AG09309 (cell line): ENCODE results near the gene GPC5.

Source experiments
- DNase-seq: peaks from one replicate; pipeline ENCODE4 v3.0.0-alpha.2; 2010; ENCODE audit warnings: low read depth
- H3K4me3 ChIP-seq: 2 replicates; pipeline ENCODE4 v1.5.1; 2011; ENCODE audit warnings: mild to moderate bottlenecking, low read depth, low read length, moderate library complexity; ENCODE audit not compliant: control insufficient read depth
- CTCF ChIP-seq: IDR thresholded peaks from 2 replicates; pipeline ENCODE4 v1.5.1; 2011; ENCODE audit warnings: mild to moderate bottlenecking, low read depth, low read length, inconsistent platforms; ENCODE audit not compliant: insufficient read depth, control insufficient read depth; ENCODE audit errors: missing control alignments

The GPC5 gene

GRCh38 chr13:92188574-92188973 is 790.2 kb downstream of the GPC5 start:
- no peak overlapping the region for H3K4me3 ChIP-seq
- TF ChIP-seq CTCF: no peak
- DNase-seq: no peak

GRCh38 chr13:92196591-92197256 is 798.3 kb downstream of the GPC5 start:
- no peak overlapping the region for H3K4me3 ChIP-seq
- TF ChIP-seq CTCF: no peak
- no peak for DNase-seq

- DNase-seq: no peak
- TF ChIP-seq CTCF: no peak
- H3K4me3 ChIP-seq: no peak overlapping the region
Observed at GRCh38 chr13:92197669-92198068, 799.2 kb downstream of the GPC5 start.

DNA sequence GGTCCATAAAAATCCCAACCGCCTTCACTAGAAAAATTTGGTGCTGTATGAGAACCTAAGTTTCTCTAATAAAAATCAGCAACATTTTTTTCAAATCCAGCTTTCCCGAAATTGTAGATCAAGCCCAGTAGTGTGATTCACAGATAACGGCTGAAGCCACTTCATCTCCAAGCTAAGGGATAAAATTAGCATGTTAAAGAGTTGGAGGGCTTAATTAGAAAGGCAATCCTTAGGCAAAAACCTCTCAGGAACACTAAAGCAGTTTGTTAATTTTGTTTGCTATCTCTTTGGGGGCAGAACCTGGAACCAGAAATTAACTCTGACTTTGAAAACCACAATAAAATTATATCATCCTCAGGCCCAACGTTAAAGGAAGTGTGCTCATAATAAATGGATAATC is 820.2 kb downstream of the GPC5 start:
- H3K4me3 ChIP-seq: no peak overlapping the region
- no peak for TF ChIP-seq CTCF
- DNase-seq: no peak

- TF ChIP-seq CTCF: no peak
- H3K4me3 ChIP-seq: no peak overlapping the region
- DNase-seq: no peak
Observed at GRCh38 chr13:92221916-92222315, 823.5 kb downstream of the GPC5 start.

GRCh38 chr13:92224052-92224821 is 825.8 kb downstream of the GPC5 start:
- no peak for DNase-seq
- TF ChIP-seq CTCF: no peak
- no peak overlapping the region for H3K4me3 ChIP-seq
